Embryonic facial prominence (tissue), 1 donor: ENCODE data around the gene PDZD2.
"Not testable (repeated sequence)": the region's sequence is repeated elsewhere in the genome, so short reads cannot be mapped to it uniquely, and the experiment has no call there.

Experiments
- DNase-seq: peaks from one replicate; pipeline ENCODE4 v3.0.0-alpha.2; 2016; ENCODE audit errors: extremely low spot score

Gene PDZD2

DNA sequence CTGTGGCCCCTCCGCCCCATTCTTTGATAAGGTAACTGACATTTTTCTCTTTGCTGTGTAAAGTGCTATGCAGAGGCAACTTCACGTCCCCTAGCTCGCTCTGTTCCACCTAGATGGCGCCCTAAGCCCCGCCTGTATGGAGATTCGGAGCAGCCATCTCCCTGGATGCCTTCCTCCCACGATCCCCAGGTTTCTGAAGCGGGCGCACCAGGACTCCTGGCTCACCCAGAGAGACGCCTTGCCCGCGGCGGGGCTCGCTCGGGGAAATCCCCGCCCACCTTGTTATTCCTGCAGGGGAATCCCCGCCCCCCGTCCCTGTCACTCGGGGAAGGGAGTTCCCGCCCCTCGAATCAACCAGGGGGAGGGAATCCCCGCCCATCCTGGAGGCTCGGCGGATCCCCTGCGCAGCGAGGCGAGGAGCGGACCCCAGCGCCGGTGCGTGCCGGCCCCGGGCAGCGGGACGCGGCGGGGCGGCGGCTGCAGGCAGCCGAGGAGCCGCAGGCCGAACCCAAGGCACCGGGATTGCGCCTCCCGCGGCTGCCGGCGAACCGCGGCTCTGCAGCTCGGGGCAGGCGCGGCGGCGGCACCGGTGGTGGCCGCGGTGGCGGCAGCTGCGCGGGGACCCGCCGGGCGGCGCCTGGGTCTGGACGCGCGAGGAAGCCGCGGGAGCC is at the start of gene PDZD2:
PDZD2 (plus strand) TSS at position 384 of the 671 bp plus-strand sequence.
- peak; percentile 36 for DNase-seq

GRCh38 chr5:31593665-31594064 is 45.3 kb upstream of the PDZD2 start:
- no peak for DNase-seq

- DNase-seq = no peak
Measured at GRCh38 chr5:31596354-31596753, 42.6 kb upstream of the PDZD2 start.

GRCh38 chr5:31598640-31599611 is 40.0 kb upstream of the PDZD2 start:
- DNase-seq = no peak

DNA sequence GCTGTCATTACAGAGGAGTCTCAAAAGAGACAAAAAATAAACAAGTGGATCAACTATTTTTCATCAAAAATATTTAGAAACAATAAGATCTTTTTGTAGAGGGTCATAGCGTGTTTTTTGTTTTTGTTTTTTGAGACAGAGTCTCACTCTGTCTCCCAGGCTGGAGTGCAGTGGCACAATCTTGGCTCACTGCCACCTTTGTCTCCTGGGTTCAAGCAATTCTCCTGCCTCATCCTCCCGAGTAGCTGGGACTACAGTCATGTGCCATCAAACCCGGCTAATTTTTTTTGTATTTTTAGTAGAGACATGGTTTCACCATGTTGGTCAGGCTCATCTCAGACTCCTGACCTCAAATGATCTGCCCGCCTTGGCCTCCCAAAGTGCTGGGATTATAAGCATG is 36.6 kb upstream of the PDZD2 start:
- DNase-seq = not testable (repeated sequence)

GRCh38 chr5:31604240-31604639 is 34.7 kb upstream of the PDZD2 start:
- no peak for DNase-seq

DNA sequence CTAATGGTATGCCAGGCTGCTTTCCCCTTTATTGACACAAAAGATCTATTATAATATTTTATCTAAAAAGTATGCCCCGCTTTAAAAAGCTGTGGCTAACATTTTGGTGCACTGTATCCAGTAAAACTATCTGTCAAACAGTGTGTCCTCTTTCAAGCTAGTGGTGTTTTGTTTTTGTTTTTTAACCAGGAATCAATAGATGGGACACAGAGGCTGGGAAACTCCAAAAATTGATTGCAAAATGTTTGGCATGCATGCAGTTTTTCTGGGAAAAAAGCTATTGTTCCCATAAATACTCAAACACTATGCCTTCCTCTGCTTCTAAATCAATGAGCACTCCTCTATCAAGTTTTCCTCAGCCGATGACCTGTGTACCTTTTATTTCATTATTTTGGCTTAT is 34.3 kb upstream of the PDZD2 start:
- DNase-seq = no peak

- DNase-seq = no peak
Measured at GRCh38 chr5:31605920-31606319, 33.0 kb upstream of the PDZD2 start.

GRCh38 chr5:31607546-31607945 is 31.4 kb upstream of the PDZD2 start:
- no peak for DNase-seq

GRCh38 chr5:31611002-31611401 is 27.9 kb upstream of the PDZD2 start:
- DNase-seq = no peak

- no peak for DNase-seq
Measured at GRCh38 chr5:31613651-31614050, 25.3 kb upstream of the PDZD2 start.

GRCh38 chr5:31614151-31615020 is 24.5 kb upstream of the PDZD2 start:
- no peak for DNase-seq

GRCh38 chr5:31617867-31618266 is 21.1 kb upstream of the PDZD2 start:
- DNase-seq = no peak

GRCh38 chr5:31620026-31620425 is 18.9 kb upstream of the PDZD2 start:
- DNase-seq = no peak

DNA sequence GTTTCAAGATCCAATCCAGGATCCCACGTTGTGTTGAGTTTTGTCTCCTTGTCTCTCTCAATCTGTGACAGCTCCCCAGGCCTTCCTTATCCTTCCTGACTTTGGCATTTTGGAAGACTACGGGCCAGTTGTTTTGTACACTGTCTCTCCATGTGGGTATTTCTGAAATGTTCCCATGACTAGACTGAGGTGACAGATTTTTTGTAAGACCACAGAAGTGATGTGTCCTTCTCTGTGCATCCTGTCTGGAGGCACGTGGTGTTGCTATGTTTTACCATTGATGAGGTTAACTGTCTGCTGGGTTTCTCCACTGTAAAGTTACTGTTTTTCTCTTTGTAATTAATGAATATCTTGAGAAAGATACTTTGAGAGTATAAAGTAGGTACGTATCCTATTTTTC is 15.7 kb upstream of the PDZD2 start:
- DNase-seq = no peak

DNA sequence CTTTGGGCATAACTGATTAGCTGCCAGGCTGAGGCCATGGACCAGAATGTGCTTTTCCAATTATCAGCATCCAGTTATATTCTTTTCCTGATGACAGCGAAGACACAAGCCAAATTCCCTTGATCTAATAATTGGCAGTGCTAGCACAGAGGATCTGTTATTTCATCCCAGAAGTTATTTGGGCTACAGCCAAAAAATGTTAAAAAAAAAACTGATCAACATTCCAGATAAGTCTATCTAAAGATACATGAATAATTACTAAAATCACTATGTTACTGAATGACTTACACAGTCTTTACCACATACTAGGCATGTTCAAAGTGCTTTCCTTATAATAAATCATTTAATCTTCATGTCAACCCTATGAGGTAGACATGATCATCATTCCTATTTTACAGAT is 13.5 kb upstream of the PDZD2 start:
- DNase-seq = no peak

DNA sequence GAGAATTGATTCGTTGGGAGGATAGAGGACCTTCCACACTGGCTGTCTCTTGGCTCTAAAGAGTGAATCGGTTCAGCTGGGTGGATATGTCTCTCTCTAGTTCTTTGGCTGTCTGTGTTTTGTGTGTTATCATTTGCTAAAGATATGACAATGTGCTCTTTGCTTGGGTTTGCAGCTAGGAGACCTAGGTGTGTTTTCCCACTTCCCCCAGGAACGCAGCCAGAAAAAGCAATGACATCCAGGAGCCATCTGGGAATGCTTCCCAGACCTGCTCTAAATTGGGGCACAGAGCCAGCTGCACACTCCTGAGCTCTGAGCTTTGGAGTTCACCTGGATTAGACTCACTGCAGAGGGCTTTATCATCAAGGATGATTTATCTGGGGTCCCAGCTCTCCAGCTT is 12.8 kb upstream of the PDZD2 start:
- no peak for DNase-seq

DNA sequence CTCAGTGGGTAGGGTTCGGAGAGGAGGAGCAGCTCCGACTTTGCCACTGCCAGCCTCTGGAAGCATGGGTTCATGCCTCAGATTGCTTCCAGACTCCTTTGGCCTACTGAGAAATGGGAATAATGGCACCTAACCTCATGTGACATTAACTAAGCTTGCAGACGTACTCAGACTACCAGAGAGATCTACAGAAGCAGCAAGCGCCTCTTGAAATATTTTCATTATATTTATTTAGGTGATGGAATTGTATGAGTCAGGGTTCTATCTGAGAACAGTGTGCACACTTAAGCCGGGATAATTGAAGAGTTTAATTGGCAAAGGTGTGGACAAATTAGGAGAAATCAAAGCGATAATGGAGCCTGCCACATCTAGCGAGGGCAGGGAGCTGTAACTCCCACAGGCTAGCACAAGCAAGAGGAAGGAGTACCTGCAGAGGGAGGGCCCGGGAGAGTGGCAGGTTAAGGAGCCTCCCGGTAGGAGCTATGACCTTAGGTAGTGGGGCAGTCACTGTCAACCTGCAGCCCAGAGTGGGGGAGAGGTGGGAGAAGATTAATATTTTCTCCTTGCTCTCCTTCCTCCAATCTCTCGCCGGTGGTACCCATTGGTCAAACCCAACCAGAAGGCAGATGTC is 12.2 kb upstream of the PDZD2 start:
- no peak for DNase-seq

DNA sequence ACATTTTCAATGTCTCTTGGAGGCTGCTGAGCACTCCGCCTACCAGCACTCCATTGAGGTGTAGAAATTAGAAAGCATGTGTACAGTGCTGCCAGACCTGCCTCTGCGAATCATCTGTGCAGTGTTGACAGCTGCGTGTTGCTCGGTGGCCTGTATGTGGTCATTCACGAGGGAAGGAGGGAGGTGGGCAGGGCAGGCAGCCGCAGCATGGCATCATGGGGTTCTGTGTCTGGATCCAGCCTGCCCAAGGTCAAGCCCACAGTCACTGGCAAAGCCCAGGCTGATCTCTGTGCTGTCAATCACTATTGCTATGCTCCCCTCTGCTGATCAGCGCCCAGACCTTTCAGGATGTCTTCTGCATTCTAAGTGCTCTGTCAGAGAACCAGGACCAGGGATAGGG is 8.0 kb upstream of the PDZD2 start:
- no peak for DNase-seq

DNA sequence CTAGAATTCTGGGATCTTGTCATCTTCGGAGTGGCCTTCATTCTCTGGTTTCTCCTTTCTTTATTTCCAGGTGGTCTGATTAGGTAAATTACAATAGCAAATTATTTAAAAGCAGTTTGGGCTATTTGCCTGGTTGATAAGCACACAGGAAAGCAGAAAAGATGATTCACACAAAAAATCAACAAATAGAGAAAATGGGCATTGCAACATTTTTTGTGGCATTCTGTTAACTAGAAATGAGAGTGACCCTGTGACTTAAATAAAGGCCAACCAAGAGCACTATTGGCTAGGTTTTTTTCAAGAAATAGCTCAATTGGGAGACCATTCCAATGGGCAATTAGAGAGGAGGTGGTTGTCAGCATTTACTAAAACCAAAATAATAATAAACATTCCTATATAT is 6.5 kb upstream of the PDZD2 start:
- DNase-seq = no peak

DNA sequence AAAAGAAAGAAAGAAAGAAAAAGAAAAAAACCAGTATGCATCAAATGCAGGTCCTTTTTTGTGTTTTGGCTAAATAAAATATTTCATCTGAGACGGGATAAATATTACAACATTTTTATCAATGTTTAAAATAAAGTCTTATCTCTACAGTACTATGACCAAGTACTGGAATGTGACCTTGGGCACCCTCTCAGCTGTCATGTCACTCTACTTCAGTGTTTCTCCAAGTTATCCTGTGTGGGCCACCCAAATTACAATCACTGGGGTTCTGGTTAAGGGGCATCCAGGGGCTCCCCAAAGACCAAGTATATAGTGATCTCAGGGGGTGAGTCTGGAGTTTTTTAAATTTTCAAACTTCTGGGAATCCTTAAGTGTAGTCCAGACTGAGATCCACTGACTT is 3.5 kb upstream of the PDZD2 start:
- DNase-seq = no peak

- DNase-seq = no peak
Measured at GRCh38 chr5:31637851-31638250, 1.1 kb upstream of the PDZD2 start.
